NCI-H128 (cell line): ENCODE measurements around the gene ESR1.
"Not testable (repeated sequence)": the region's sequence is repeated elsewhere in the genome, so short reads cannot be mapped to it uniquely, and the experiment has no call there.

ENCODE experiments used
- DNase-seq: peaks from one replicate; lab custom pipeline; 2025; ENCODE audit not compliant: unreplicated experiment; lab: John Stamatoyannopoulos, UW

The ESR1 gene

DNA sequence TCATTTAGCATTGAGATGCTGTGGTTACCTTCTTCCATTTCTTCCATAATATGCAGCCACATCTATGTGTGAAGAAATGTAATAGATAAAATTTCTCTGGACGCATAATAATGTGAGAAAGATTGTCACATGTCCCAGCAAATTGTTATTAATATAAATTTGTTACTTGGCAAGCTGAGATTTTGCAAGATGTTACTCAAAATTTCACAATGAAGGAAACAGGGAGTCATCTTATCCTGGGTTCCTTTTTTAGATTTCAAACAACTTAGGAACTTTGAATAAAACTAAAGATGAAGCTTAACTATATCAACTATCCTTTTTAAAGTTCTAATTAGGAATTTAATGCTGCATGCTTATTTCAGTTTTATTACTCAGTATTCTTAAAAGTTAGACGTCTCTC, 3.6 kb downstream of the ESR1 start:
- DNase-seq = no peak

DNA sequence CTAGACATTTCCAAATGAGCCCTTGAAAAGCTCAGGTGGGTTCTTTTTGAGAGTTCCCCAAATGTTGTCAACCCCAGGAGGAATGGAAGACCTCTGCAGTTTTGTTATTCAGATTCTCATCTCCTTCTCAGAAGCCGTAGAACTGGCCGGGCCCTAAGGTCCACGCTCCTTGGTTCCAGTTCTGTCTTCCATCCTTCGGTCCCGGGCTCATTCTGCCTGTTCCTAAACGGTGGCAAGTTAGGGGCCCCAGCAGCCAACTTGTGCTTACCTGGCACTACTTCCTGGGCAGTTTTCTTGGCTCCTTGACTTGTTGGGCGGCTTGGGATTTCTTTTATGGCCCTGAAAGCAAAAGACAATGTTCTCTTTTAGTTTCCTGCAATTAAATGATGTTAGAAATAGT, 6.4 kb downstream of the ESR1 start:
- DNase-seq = no peak

DNA sequence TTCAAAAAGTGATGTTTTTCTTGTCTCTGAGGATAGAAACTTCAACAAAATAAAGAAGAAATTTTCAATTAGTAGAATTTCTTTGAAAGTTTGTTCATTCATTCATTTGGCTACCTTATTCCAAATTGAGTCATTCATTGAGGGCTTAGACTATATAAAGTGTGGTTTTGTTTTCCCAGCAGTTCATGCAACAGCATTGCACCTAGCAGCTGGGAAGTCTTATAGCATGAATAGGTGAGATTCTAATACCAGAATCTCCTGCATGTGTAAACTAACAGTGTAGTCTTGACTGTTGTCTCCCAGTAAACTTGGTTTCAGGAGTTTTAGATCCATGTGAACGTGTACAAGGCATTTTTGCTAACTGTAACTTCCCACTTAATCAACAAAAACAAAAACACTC, 7.1 kb downstream of the ESR1 start:
- DNase-seq = no peak

DNA sequence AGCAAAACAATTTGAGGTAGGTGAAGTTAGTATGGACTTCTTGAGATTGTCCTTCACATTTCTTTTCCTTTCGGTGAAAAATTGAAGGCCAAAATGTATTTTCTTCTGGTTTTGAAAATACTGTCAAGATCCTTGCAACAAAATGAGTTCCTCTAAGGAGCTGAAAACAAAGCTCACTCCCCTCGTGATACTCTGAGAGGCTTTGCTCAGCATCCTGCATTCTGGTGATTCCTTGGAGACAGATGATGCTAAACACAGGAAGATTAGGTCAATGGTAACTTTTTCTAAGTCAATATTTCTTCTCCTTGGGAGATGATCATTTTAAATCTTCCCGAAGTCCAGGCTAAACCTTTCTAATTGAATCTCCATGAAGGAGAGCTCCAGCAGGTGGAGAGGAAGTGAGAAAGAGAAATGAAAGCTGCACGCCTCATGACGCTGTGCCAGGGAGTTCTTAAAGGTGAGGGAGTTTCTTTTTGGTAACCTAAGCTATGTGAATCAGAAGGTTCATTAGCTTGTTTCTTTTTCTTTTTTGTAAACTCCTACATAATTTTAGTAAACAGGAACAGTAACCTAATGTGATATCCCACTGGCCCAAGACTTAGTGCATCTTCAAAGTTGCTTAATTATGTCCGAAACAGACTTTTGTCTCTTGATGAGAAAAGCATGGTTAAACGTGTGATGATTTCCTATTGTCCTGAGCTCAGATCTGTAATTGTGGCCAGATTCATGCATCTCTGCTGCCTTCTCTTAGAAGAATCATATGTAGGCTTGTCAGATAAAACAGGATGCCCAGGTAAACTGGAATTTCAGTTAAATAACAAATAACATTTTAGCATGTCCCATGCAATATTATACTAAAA, 15.0 kb downstream of the ESR1 start:
- no peak for DNase-seq

DNA sequence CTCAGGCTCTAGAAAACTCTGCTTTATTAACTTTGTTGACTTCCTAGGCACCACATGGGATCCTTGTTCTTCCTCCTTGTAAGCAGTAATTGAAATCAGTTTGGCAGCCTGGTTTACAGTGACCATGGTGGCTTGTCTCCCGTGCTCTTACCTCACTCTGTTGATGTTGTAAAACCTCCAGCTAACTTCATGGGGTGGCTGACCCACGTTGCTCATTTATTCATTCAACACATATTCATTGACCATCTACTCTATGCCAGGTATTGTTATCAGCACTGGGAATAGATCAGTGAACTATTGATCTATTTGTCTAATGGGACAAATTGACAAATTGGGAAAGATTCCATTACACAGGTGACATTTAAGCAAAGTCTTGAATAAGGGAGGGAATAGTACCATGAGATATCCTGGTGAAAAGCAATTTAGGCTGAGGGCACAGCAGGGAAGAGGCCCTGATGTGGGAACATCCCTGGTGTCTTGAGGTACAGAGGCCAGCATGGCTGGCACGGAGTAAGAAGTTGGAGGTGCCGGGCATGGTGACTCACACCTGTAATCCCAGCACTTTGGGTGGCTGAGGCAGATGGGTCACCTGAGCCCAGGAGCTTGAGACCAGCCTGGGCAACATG, 19.1 kb downstream of the ESR1 start:
- DNase-seq = no peak

DNA sequence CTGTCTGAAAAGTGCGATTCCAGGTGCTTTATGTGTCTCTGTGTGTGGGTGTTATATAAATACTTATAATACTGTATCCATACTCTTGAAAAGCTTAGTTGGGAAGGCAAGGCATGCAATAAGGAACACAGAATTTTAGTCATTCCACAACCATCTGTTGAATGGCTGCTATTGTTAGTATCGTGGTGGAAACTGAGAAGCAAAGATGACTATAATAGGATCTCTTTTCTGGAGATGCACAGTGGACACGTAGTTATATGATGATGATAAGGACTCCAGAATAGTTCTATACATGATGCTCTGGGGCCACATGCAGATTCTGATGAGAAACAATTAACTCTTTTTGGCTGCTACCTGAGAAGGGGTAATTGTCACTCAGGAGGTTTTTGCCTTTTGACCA, 25.2 kb downstream of the ESR1 start:
- no peak for DNase-seq

DNA sequence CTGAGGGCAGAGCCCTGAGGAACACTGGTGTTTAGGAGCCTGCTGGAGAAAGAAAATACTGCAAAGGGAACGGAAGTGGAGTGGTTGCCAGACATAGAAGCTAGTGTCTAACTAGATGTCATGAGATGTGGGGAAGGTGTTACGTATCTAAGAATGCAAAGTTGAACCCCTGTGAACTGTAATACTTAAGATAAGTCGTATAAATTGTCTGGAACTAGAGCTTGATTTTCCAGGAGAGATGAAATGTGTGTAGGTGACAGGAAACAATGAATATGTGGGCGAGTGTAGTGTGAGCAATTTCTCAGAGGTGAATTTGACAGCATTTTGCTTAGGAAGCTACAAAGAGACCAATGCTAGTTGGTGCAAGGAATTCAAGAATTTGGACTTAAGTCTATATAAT, 27.9 kb downstream of the ESR1 start:
- no peak for DNase-seq

DNA sequence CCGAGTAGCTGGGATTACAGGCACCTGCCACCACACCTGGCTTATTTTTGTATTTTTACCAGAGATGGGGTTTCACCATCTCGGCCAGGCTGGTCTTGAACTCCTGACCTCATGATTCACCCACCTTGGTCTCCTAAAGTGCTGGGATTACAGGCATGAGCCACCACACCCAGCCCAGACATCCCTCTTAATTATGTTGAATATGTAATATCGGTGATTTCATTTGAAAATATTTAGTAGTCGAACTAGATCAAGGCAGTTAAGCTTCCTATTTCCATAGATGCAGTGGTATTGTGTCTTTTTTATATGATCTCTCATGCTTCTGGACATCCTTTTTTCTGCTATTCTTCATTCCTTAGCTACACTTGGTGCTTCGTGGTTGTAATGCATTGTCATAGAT, 29.7 kb downstream of the ESR1 start:
- no peak for DNase-seq

DNA sequence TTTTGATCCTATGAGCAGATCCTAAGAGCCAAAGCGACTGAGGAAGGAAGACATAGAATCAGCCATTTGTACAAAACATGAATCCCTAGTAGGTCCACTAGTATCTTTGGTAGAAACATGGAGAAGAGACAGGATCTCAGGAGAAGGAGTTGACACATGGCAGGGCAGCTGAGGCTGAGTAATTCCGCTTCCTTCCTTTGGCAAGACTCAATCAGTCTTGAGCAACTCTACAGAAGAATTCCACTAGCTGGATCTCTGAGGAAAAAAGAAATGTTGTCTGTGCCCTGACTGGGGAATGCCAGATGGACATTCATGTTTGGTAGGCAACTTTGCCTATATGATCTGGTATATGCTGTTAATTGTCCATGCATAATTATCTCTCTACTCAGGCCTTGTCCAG, 35.3 kb downstream of the ESR1 start:
- no peak for DNase-seq

DNA sequence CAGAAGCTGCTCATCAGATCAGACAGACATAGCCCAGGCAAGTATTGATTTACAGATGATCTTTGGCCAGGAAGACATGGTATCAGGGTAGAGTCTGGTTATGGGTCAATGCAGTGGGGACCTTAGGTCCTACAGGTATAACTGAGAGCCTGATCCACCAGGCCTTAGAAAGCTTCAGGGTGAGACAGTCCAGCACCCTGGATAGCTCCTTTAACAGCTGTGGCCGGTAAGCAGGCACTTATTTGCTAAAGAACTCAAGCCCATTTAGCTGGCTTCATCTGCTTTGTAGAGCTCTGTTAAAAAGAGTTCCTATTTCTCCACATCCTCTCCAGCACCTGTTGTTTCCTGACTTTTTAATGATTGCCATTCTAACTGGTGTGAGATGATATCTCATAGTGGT, 39.6 kb downstream of the ESR1 start:
- no peak for DNase-seq

DNA sequence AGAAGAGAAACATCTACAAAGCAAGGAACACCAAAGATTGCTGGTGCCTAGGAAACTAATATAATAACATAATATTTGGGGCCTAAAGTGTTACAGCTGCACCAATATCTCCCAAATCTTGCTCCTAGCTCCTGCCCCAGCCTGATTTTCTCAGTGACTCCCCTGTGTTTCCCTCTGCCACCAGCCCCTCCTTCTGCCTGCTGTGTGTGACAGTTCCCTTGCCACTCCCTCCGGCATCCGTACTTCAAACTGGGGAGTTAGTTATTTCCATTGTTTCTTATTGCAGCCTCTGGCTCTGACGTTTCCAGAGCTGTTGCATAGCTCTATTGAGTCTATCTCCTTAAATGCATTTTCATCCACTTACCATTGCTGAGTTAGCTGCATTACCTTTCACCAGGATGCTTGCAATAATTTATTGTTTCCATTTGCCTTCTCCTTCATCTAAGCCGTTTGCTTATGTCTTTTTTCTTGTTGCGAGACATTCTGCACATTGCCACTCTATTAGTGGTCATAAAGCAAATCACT, 43.1 kb downstream of the ESR1 start:
- no peak for DNase-seq

DNA sequence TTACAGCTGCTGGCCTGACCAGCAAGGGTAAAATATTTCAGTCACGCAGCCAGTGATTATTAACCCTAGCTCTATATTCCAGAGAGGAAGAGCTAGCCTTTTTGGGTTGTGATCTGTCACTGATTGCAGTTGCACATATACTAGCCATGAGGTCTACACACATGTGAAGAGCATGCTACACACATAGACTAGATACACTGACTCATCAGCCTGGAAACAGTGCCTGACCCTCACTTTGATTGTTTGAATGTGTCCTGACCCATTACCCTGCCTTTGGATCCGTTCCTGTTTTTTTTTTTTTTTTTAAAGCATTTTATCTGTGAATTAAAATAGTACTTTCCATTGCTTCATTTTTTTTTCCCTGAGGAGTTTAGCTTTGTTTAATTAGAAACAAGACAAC, 50.8 kb downstream of the ESR1 start:
- no peak for DNase-seq

DNA sequence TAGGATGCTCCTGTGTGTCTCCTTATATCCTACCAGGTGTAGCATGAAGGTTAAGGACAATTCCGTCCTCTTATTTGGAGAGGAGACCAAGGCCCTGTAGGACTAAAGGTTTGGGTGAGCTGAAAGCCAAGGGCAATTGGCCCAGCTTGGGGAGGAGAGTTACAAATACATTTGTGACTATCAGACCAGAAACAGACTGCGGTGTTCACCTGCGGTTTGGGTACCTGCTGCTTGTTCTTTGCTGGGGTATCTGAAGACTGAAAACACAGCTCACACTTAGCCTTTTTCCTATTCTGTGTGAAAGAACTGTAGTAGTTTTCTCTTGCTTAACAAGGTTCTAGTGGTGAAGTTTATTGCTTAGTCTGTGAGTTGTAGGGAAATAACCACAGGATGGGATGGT, 55.0 kb downstream of the ESR1 start:
- DNase-seq = no peak

DNA sequence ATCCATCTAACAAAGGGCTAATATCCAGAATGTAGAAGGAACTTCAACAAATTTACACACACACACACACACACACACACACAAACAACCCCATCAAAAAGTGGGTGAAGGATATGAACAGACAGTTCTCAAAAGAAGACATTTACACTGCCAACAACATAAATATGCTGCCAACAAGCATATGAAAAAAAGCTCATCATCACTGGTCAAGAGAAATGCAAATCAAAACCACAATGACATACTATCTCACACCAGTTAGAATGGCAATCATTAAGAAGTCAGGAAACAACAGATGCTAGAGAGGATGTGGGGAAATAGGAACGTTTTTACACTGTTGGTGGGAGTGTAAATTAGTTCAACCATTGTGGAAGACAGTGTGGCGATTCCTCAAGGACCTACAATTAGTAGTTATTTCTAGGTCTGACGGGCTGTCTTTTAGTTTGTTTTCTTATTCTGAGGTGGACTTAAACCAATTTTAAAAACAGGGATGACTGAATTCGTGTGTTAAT, 59.9 kb downstream of the ESR1 start:
- not testable (repeated sequence) for DNase-seq

DNA sequence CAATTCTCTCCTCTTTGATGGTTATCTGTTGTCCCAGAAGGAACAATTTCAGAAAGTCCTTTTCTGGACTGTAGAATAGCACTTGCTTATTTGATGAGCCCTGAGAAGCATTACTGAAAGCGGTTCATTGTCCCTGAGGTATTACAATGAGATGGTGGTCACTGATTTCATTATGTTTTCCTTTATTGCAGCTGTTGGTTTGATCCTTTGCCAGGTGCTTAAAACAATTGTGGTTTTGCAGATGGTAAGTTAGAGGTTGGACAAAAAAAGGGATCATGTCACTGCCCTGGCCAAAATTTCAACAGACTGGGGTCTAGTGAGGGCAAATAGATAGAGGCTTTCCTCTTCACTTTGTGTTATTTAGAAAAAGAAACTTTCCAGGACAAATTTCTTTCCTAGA, 61.9 kb downstream of the ESR1 start:
- no peak for DNase-seq

DNA sequence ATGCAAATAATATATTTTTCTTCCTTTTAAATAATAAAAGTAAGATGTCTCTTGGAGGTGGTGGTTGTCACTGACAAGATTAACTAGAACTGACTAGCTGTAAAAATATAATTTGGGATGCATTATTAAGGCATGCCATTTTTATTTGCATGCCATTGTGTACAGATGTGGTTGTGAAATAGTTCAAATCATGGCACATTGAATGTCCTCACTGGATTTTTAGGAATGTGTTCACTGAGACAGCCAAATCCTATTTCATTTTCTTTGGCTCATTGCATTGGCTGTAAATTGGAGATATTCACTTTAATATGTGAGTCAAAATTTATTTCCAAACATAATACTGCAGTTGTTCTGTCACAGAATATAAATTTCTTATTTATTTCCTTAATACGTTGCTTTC, 62.3 kb downstream of the ESR1 start:
- DNase-seq = no peak

DNA sequence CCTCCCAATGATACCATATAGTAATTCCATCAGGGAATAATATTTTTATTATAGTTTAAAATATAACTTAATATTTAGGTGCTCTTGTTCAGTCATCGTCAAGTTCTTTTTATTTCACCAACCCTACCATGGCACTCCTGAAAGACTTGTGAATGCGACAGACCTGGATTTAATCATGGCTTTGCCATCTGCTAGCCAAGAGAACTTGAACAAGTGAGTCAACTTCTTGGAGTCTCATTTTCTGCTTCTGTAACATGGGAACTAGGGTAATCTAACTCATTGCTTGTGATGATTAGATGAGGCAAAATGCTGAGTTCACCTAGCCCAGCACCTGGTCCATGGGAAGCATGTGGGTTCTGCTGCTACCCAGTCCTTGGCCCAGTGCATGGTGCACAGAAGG, 62.9 kb downstream of the ESR1 start:
- DNase-seq = no peak

DNA sequence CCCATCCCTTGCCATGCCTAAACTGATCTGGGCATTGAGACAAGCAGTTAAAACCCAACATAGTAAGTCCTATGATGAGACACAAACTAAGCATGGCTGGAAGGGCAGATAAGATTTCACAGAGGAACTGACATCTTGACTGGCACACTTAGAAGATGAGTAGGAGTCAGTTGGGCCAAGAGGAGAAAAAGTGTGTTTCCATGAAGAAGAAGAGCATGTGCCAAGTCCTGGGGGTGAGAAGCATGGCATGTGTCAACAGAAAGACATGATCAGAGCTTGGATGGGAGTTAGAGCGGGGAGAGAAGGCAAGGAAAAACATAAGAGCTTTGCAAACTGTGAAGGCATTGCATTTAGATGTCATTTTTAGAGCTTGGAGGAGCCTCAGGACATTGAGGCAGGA, 68.0 kb downstream of the ESR1 start:
- DNase-seq = no peak

DNA sequence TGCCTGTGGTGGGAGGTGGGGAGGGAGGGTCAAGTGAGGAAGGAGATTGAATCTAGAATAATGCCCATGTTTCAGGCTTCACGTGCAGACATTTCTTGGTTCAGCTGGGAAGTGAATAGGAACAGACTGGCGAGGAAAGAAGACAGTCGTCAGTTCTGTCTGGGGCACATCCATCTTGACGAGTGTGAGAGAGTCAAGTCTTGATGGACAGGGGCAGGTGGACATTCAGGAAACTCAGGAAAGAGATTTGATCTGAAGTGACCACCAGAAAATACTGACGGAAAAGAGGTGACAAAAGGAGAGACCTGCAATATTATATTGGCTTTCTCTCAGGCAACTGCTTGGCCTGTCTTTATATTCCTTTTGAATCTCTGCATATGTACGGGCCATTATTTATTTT, 68.6 kb downstream of the ESR1 start:
- no peak for DNase-seq

DNA sequence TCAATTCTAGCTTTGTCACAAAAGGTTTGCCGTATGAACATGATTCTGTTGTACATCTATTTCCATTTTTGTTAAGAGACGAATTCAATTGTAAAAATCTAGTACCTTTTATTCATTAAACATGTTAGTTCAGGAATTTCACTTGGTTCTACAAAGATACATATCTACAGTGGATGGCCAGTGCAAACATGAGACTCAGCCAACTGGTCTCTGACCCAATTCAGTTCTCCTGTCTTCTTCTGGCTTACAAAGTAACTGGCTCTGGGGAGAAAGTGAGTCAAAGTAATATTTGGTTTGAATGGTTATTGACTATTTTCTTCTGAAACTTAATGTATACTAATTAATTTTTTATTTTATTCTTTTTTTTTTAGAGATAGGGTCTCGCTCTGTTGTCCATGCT, 70.0 kb downstream of the ESR1 start:
- DNase-seq = no peak

DNA sequence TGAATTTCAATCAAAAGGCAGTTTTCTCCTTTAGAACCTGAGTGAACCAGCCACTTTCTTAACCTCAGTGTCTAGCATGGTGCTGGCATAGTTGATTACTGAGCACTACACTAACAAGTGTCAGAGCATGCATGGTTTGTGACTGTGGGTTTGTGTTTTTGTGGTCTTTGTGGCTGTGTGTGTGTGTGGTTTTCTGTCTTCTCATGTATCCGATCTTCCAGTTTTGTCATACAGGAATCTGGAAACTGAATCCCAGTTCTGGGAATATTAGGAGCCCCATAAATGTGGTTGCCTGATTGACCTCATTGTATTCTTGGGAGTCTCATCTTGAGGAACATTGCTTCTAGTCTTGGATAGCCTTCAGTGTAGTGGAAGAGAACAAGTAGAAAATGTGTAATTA, 73.7 kb downstream of the ESR1 start:
- no peak for DNase-seq

DNA sequence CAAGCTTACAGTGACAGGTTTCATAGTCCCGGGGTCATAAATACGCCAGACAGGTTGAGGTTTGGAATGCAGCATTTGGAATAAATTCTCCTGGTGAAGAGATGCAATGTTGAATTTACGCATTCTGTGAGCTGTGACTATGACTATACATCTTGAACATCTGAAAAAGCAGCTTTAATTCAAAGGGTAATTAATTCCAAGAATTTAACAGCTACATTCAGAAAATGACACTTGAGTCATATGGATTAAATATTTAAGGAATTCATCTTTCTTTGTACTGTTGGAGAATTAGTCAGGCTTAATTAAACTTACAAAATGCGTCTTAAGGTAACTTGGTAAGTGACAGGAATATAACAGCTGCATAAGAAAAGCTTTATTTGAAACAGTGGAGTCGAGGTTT, 74.7 kb downstream of the ESR1 start:
- DNase-seq = no peak
